Endothelial cell of umbilical vein (primary cell): ENCODE data around the gene CKMT1B. TPM values are rescaled to one million over a fixed set of nuclear protein-coding genes. Genes with fewer than 3 reads are reported as not detected.
"Not testable (repeated sequence)": the region's sequence is repeated elsewhere in the genome, so short reads cannot be mapped to it uniquely, and the experiment has no call there.

Experiments used
- BruUV-seq: library from RNA; stranded (reverse); fragments of 400-500 nt; replicated peaks from 2 replicates; lab custom pipeline; 2021; lab: Mats Ljungman, UMichigan
- CTCF ChIA-PET: fragments of 300-600, 350-600 bp; sonication (Branson Sonifier 250); formaldehyde crosslinking; loops from one replicate; lab custom pipeline; 2021; ENCODE audit warnings: antibody characterized with exemption, inconsistent platforms; lab: Charles Lee
- POLR2A ChIA-PET: fragments of 300-600, 350-600 bp; sonication (Branson Sonifier 250); formaldehyde crosslinking; loops from one replicate; lab custom pipeline; 2021; ENCODE audit warnings: antibody characterized with exemption, inconsistent platforms; lab: Charles Lee
- DNase-seq: peaks from one replicate; pipeline ENCODE4 v3.0.0-alpha.2; 2011; ENCODE audit warnings: low read depth, low spot score
- FAIRE-seq: peaks from 2 replicates; lab custom pipeline; 2011; peaks lifted over from hg19 to GRCh38; lab: Jason Lieb, UNC
- H2AFZ ChIP-seq: 2 replicates; pipeline ENCODE4 v1.6.0; 2012; ENCODE audit warnings: low read depth, low read length, control low read depth, inconsistent platforms
- H3K27ac ChIP-seq: 2 replicates; pipeline ENCODE4 v1.5.1; 2011; ENCODE audit warnings: low read depth, mild to moderate bottlenecking, control low read depth, low read length, moderate library complexity; ENCODE audit not compliant: insufficient read depth
- H3K27me3 ChIP-seq, 2 experiments: 2 replicates each; pipeline versions ENCODE4 v1.6.0 to v1.6.1; 2011; ENCODE audit warnings: low read length in 2 of 2, mixed read lengths in 1 of 2; ENCODE audit not compliant: control insufficient read depth in 2 of 2, insufficient read depth in 2 of 2
- H3K36me3 ChIP-seq, 2 experiments: 2 replicates in 1 of 2; 3 replicates in 1 of 2; pipeline ENCODE4 v1.5.1; 2011; ENCODE audit warnings: low read length in 2 of 2, mild to moderate bottlenecking in 1 of 2, moderate library complexity in 1 of 2; ENCODE audit not compliant: control insufficient read depth in 2 of 2, insufficient read depth in 2 of 2; ENCODE audit errors: extremely low read depth in 1 of 2
- H3K4me1 ChIP-seq: 3 replicates; pipeline ENCODE4 v1.5.1; 2011; ENCODE audit warnings: mild to moderate bottlenecking, low read length; ENCODE audit not compliant: control insufficient read depth, insufficient read depth; ENCODE audit errors: extremely low read depth
- H3K4me2 ChIP-seq: 2 replicates; pipeline ENCODE4 v1.6.1; 2011; ENCODE audit warnings: low read length, control low read depth, mixed read lengths; ENCODE audit not compliant: insufficient read depth
- H3K4me3 ChIP-seq, 3 experiments: fragments of 200-600 bp in 1 of 3; sonication (generic), shearing (Covaris generic) in 1 of 3; replicated peaks in 1 of 3; 2 replicates each; pipeline ENCODE4 v1.5.1; 2011 to 2016; ENCODE audit warnings: control low read depth in 3 of 3, low read length in 3 of 3, mild to moderate bottlenecking in 2 of 3, inconsistent platforms in 1 of 3, low read depth in 1 of 3, moderate library complexity in 1 of 3; ENCODE audit not compliant: insufficient read depth in 1 of 3
- H3K79me2 ChIP-seq: 2 replicates; pipeline ENCODE4 v1.6.0; 2012; ENCODE audit warnings: low read length, inconsistent platforms; ENCODE audit not compliant: control insufficient read depth, insufficient read depth
- H3K9ac ChIP-seq: replicated peaks from 2 replicates; pipeline ENCODE3; 2011; ENCODE audit warnings: low read length, control low read depth; ENCODE audit not compliant: insufficient read depth; ENCODE audit errors: extremely low read depth
- H3K9me1 ChIP-seq: replicated peaks from 3 replicates; pipeline ENCODE4 v1.6.0; 2011; ENCODE audit warnings: mild to moderate bottlenecking, low read length; ENCODE audit not compliant: control insufficient read depth, insufficient read depth; ENCODE audit errors: extremely low read depth
- H3K9me3 ChIP-seq: replicated peaks from 2 replicates; pipeline ENCODE4 v1.5.1; 2012; ENCODE audit warnings: low read length, inconsistent platforms; ENCODE audit not compliant: control insufficient read depth, insufficient read depth
- H4K20me1 ChIP-seq: replicated peaks from 2 replicates; pipeline ENCODE3; 2011; ENCODE audit warnings: mild to moderate bottlenecking, low read length; ENCODE audit not compliant: control insufficient read depth, insufficient read depth; ENCODE audit errors: extremely low read depth
- CTCF ChIP-seq, 2 donors: IDR thresholded peaks; 1 replicate in 1 of 2; 2 replicates in 1 of 2; pipeline ENCODE4 v1.5.1; 2011; ENCODE audit warnings: low read length in 2 of 2, mild to moderate bottlenecking in 2 of 2, moderate library complexity in 2 of 2, control low read depth in 1 of 2, inconsistent platforms in 1 of 2, low read depth in 1 of 2; ENCODE audit not compliant: insufficient read depth in 1 of 2; ENCODE audit errors: extremely low read depth in 1 of 2
- EZH2 ChIP-seq: IDR thresholded peaks from 2 replicates; pipeline ENCODE4 v1.6.1; 2012; ENCODE audit warnings: borderline replicate concordance, low read depth, mild to moderate bottlenecking, moderate library complexity, low read length, inconsistent platforms; ENCODE audit not compliant: severe bottlenecking
- FOS ChIP-seq: IDR thresholded peaks from 2 replicates; pipeline ENCODE4 v1.6.1; 2011; ENCODE audit warnings: mild to moderate bottlenecking, low read length, moderate library complexity, borderline replicate concordance; ENCODE audit not compliant: insufficient read depth
- GATA2 ChIP-seq: IDR thresholded peaks from 2 replicates; pipeline ENCODE4 v1.7.0; 2011; ENCODE audit warnings: low read depth, mild to moderate bottlenecking, moderate library complexity, mixed read lengths, low read length; ENCODE audit not compliant: insufficient read length, insufficient read depth
- JUN ChIP-seq: IDR thresholded peaks from 2 replicates; pipeline ENCODE4 v1.6.1; 2011; ENCODE audit warnings: borderline replicate concordance, low read depth; ENCODE audit not compliant: insufficient read length, insufficient read depth
- MAX ChIP-seq: IDR thresholded peaks from 2 replicates; pipeline ENCODE4 v1.6.1; 2011; ENCODE audit not compliant: insufficient read depth, insufficient read length
- MYC ChIP-seq: IDR thresholded peaks from one replicate; pipeline ENCODE4 v1.6.1; 2011; ENCODE audit warnings: mild to moderate bottlenecking, low read depth, low read length
- POLR2A ChIP-seq: IDR thresholded peaks from 2 replicates; pipeline ENCODE4 v1.6.1; 2012; ENCODE audit warnings: low read depth, mild to moderate bottlenecking, control low read depth, low read length
- POLR2AphosphoS5 ChIP-seq: IDR thresholded peaks from 2 replicates; pipeline ENCODE4 v1.6.1; 2012; ENCODE audit warnings: low read depth, mild to moderate bottlenecking, control low read depth, low read length, moderate library complexity; ENCODE audit not compliant: insufficient read depth
- dilution Hi-C: fragments of 300-500 bp; cut with MboI; formaldehyde crosslinking; loops from one replicate; pipeline ENCODE4 v1.15.0; 2019; ENCODE audit warnings: low sequenced_read_pairs; ENCODE audit not compliant: extremely low pct_ligation_motif_present
- intact Hi-C: fragments of 100-400 bp; cut with micrococcal nuclease; formaldehyde crosslinking; loops from one replicate; pipeline ENCODE4 v1.10.0; 2022
- polyA plus RNA-seq, 4 experiments: library from polyadenylated mRNA; depleted of rRNA in 3 of 4; stranded (reverse) in 3 of 4; unstranded in 1 of 4; fragments of >200 nt; gene quantifications; 2 replicates each; pipeline versions ENCODE4 v1.2.1 to v1.2.3, GENCODE V29; 2011 to 2012; ENCODE audit warnings: missing spikeins in 1 of 4
- total RNA-seq: library from RNA; stranded (reverse); gene quantifications from 2 replicates; pipeline ENCODE4 v1.2.3, GENCODE V29; 2021

CKMT1B gene
- total and polyA plus RNA-seq, 2 donors (not counting 3 experiments of a cell fraction or from before 2014, with no cell fraction given) = not detected

DNA sequence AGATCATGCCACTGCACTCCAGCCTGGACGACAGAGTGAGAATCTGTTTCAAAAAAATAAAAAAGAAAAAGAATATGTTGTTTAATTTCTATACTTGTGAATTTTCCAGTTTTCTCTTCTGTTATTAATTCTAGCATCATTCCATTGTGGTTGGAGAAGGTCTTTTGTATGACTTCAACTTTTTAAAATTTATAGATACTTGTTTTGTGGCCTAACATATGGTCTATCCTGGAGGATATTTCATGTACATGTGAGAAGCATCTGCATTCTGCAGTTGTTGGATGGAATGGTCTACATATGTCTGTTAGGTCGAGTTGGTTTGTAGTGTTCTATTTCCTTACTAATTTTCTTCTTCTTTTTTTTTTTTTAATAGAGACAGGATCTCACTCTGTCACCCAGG is 40.8 kb upstream of the CKMT1B start:
- no peak for TF ChIP-seq EZH2
- no peak for TF ChIP-seq CTCF (IDR thresholded peaks at IDR 0.05; ENCODE audit: extremely low read depth in 1 of 2, insufficient read depth in 1 of 2, low read depth in 1 of 2, low read length in 2 of 2)
- no peak for TF ChIP-seq POLR2AphosphoS5
- no peak for TF ChIP-seq MAX
- no peak for TF ChIP-seq GATA2
- TF ChIP-seq MYC = no peak
- TF ChIP-seq POLR2A = no peak
- TF ChIP-seq JUN = no peak
- no peak for TF ChIP-seq FOS
- no peak for DNase-seq
- Histone ChIP-seq H3K9ac (no peak overlapping the region), H3K36me3 (no peaks in the 10 kb centered on the region), H3K4me3 (no peak overlapping the region), H3K27me3 (no peaks in the 10 kb centered on the region), H3K9me1 (no peaks in the 10 kb centered on the region), H3K79me2 (no peaks in the 10 kb centered on the region), H4K20me1 (no peaks in the 10 kb centered on the region), H3K4me2 (no peak overlapping the region), H3K4me1 (no peaks in the 10 kb centered on the region), H3K27ac (no peak overlapping the region), H2AFZ (no peak overlapping the region), H3K9me3 (no peaks in the 10 kb centered on the region)
- dilution Hi-C loops = no loop called here
- FAIRE-seq = no peak
- intact Hi-C loops = no loop called here
- BruUV-seq = no TSS peak
- POLR2A ChIA-PET = no interaction called here
- CTCF ChIA-PET = interaction anchor here (0.9 kb wide), 1 partner anchor 10 kb away, joined by 4 read pairs; no protein-coding TSS in a partner anchor

- intact Hi-C loops, H3K9me1 ChIP-seq, H2AFZ ChIP-seq, H3K4me2 ChIP-seq, CTCF ChIA-PET, H3K27ac ChIP-seq, H3K4me3 ChIP-seq, H3K9ac ChIP-seq, H3K79me2 ChIP-seq, dilution Hi-C loops, H3K27me3 ChIP-seq, H3K4me1 ChIP-seq, FAIRE-seq, DNase-seq, H4K20me1 ChIP-seq, BruUV-seq, POLR2A ChIA-PET, H3K36me3 ChIP-seq, H3K9me3 ChIP-seq: not testable (repeated sequence)
Measured at GRCh38 chr15:43562753-43563152, 31.1 kb upstream of the CKMT1B start.

DNA sequence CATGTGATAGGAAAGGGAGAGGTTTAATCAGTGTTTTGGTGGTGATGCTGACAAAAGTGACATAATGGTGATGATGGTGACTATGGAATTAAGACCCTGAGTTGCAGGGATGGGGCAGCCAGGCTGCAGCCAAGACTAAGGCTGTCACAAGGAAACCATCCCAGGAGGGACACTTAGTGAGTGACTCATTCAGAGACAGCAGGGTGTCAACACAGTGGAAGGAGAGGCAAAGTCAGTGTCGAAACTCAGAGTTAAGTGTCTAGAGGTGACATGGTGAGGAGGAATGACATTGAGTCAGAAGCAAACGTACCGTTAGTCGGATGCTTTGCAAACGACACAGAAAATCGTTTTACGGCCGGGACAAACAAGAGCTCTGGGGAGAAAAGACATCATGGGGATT is 30.0 kb upstream of the CKMT1B start:
- FAIRE-seq = not testable (repeated sequence)

More for the DNA sequence above, 30.0 kb upstream of the CKMT1B start:
- H3K9me3 ChIP-seq, H3K9ac ChIP-seq, H2AFZ ChIP-seq, H3K4me1 ChIP-seq, H4K20me1 ChIP-seq, dilution Hi-C loops, H3K27me3 ChIP-seq, H3K27ac ChIP-seq, BruUV-seq, H3K79me2 ChIP-seq, H3K4me3 ChIP-seq, DNase-seq, H3K9me1 ChIP-seq, H3K36me3 ChIP-seq, CTCF ChIA-PET, H3K4me2 ChIP-seq, POLR2A ChIA-PET, intact Hi-C loops: not testable (repeated sequence)
